Nephron (organoid): ENCODE measurements around the gene DACT2.
A peak's percentile ranks its signal among the peaks of the same experiment; 100 is the strongest.

Experiments
- H3K27ac Mint-ChIP-seq, 3 experiments: 2 replicates each; pipeline ENCODE4 v1.8.0; 2020; ENCODE audit warnings: mixed read lengths in 3 of 3, mild to moderate bottlenecking in 2 of 3, moderate library complexity in 1 of 3
- H3K27me3 Mint-ChIP-seq: 2 replicates; pipeline ENCODE4 v1.8.0; 2021; ENCODE audit warnings: low read depth, mild to moderate bottlenecking, moderate library complexity, mixed read lengths
- H3K36me3 Mint-ChIP-seq: 2 replicates; pipeline ENCODE4 v1.8.0; 2020; ENCODE audit warnings: low read depth, mixed read lengths
- H3K4me1 Mint-ChIP-seq: 2 replicates; pipeline ENCODE4 v1.8.0; 2020; ENCODE audit warnings: mixed read lengths
- H3K4me3 Mint-ChIP-seq, 3 experiments: 2 replicates each; pipeline ENCODE4 v1.8.0; 2020; ENCODE audit warnings: mild to moderate bottlenecking in 3 of 3, mixed read lengths in 3 of 3, moderate library complexity in 2 of 3
- H3K9me3 Mint-ChIP-seq: 2 replicates; pipeline ENCODE4 v1.8.0; 2020; ENCODE audit warnings: mixed read lengths
- CTCF ChIP-seq, 3 experiments: fragments of 200-600 bp; sonication (generic); IDR thresholded peaks; one replicate each; pipeline ENCODE4 v1.5.0; 2021; ENCODE audit warnings: antibody characterized with exemption in 3 of 3; ENCODE audit not compliant: unreplicated experiment in 3 of 3

DACT2 gene

DNA sequence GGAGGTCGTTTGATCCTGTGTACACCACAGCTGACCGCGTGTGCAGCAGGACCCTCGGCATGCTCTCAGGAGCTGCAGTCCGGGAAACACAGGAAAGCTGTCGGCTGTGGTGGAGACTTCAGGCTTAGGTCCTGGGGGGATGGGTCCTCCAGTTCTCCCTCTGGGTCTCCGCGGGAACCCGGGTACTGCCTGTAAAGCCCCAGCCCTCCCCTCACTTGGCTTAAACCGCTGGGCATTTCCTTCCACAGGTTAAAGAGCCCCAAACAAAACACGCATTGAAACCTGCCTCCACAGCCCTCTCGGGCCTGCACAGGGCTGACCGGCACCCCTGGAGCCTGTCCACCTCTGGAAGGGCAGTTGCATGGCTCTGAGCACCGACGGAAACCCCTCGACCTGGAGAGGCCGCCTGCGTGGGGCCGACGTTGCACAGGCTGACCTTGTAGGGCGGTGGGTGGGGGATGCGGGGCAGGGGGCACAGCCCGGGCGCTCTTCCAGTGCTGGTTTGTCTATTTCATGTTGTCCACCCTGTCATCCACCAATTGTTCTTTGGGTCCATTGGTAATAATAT, 59.1 kb downstream of the DACT2 start:
- TF ChIP-seq CTCF (IDR thresholded peaks at IDR 0.05; ENCODE audit: unreplicated experiment in 3 of 3) = no peak
- H3K4me1 Mint-ChIP-seq = peaks cover 23% of the 10 kb centered on the region
- H3K36me3 Mint-ChIP-seq = no peaks in the 10 kb centered on the region
- peak overlapping the region; percentile 31 to 99 (median 82) for H3K27ac Mint-ChIP-seq
- H3K27me3 Mint-ChIP-seq = peaks cover 32% of the 10 kb centered on the region
- H3K4me3 Mint-ChIP-seq = no peak overlapping the region
- H3K9me3 Mint-ChIP-seq = peaks cover 4% of the 10 kb centered on the region

GRCh38 chr6:168258795-168259194, 60.8 kb downstream of the DACT2 start:
- Mint-ChIP-seq H3K4me3 (no peak overlapping the region), H3K4me1 (peaks cover 15% of the 10 kb centered on the region), H3K27ac (peak overlapping the region; percentile 64 to 99 (median 75)), H3K27me3 (peaks cover 26% of the 10 kb centered on the region), H3K9me3 (peaks cover 12% of the 10 kb centered on the region), H3K36me3 (no peaks in the 10 kb centered on the region)
- no peak for TF ChIP-seq CTCF (IDR thresholded peaks at IDR 0.05; ENCODE audit: unreplicated experiment in 3 of 3)

DNA sequence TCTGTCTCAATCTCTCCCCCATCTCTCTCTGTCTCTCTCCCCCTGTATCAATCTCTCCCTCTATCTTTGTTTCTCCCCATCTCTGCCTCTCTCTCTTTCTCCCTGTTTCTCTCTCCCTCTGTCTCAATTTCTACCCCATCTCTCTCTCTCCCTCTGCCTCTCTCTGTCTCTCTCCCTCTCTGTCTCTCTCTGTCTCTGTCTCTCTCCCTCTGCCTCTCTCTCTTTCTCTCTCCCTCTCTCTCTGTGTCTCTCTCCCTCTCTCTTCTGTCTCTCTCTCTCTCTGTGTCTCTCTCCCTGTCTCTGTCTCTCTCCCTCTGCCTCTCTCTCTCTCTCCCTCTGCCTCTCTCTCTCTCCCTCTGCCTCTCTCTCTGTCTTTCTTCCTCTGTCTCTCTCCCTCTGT, 62.6 kb downstream of the DACT2 start:
- peaks cover 24% of the 10 kb centered on the region for H3K4me1 Mint-ChIP-seq
- no peak overlapping the region for H3K4me3 Mint-ChIP-seq
- peaks cover 15% of the 10 kb centered on the region for H3K9me3 Mint-ChIP-seq
- H3K36me3 Mint-ChIP-seq = no peaks in the 10 kb centered on the region
- no peak overlapping the region for H3K27ac Mint-ChIP-seq
- TF ChIP-seq CTCF (IDR thresholded peaks at IDR 0.05; ENCODE audit: unreplicated experiment in 3 of 3) = no peak
- H3K27me3 Mint-ChIP-seq = peaks cover 30% of the 10 kb centered on the region
